HG03442 (cell line): ENCODE measurements around the gene RNF146.
"Not testable (repeated sequence)": the region's sequence is repeated elsewhere in the genome, so short reads cannot be mapped to it uniquely, and the experiment has no call there.

Source experiments
- ATAC-seq: cut with Tn5 transposase; IDR thresholded peaks from one replicate; pipeline ENCODE4 v1.9.1; 2021; ENCODE audit warnings: mild to moderate bottlenecking, moderate library complexity; ENCODE audit not compliant: unreplicated experiment

Gene RNF146

GRCh38 chr6:127282184-127282583, 15.5 kb downstream of the RNF146 start:
- ATAC-seq = no peak

GRCh38 chr6:127288705-127289104, 22.0 kb downstream of the RNF146 start:
- ATAC-seq = no peak

- ATAC-seq = no peak
These were observed 23.3 kb downstream of the RNF146 start for GRCh38 chr6:127289934-127290333.

GRCh38 chr6:127290391-127291265, 24.0 kb downstream of the RNF146 start:
- peak; percentile 41 for ATAC-seq

- peak; percentile 87 for ATAC-seq
These were observed 24.8 kb downstream of the RNF146 start for GRCh38 chr6:127291495-127291894.

- no peak for ATAC-seq
These were observed 30.9 kb downstream of the RNF146 start for GRCh38 chr6:127297502-127298070.

GRCh38 chr6:127298475-127298874, 31.8 kb downstream of the RNF146 start:
- no peak for ATAC-seq

- ATAC-seq = no peak
These were observed 33.0 kb downstream of the RNF146 start for GRCh38 chr6:127299522-127300240.

- ATAC-seq = no peak
These were observed 33.7 kb downstream of the RNF146 start for GRCh38 chr6:127300411-127300810.

- no peak for ATAC-seq
These were observed 34.6 kb downstream of the RNF146 start for GRCh38 chr6:127301199-127301700.

GRCh38 chr6:127302728-127303660, 36.3 kb downstream of the RNF146 start:
- ATAC-seq = peak; percentile 76

GRCh38 chr6:127303917-127304316, 37.3 kb downstream of the RNF146 start:
- no peak for ATAC-seq

GRCh38 chr6:127305741-127306140, 39.1 kb downstream of the RNF146 start:
- no peak for ATAC-seq

GRCh38 chr6:127317388-127318128, 50.9 kb downstream of the RNF146 start:
- no peak for ATAC-seq

- ATAC-seq = no peak
These were observed 53.0 kb downstream of the RNF146 start for GRCh38 chr6:127319686-127320085.

GRCh38 chr6:127328043-127328609, 61.5 kb downstream of the RNF146 start:
- ATAC-seq = no peak

GRCh38 chr6:127331256-127331655, 64.6 kb downstream of the RNF146 start:
- ATAC-seq = not testable (repeated sequence)

- ATAC-seq = no peak
These were observed 65.8 kb downstream of the RNF146 start for GRCh38 chr6:127332383-127332961.
